ENCODE measurements around the gene SNX2.
A peak's percentile ranks its signal among the peaks of the same experiment; 100 is the strongest.
"Not testable (repeated sequence)": the region's sequence is repeated elsewhere in the genome, so short reads cannot be mapped to it uniquely, and the experiment has no call there.

The SNX2 gene, protein sequence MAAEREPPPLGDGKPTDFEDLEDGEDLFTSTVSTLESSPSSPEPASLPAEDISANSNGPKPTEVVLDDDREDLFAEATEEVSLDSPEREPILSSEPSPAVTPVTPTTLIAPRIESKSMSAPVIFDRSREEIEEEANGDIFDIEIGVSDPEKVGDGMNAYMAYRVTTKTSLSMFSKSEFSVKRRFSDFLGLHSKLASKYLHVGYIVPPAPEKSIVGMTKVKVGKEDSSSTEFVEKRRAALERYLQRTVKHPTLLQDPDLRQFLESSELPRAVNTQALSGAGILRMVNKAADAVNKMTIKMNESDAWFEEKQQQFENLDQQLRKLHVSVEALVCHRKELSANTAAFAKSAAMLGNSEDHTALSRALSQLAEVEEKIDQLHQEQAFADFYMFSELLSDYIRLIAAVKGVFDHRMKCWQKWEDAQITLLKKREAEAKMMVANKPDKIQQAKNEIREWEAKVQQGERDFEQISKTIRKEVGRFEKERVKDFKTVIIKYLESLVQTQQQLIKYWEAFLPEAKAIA

DNA sequence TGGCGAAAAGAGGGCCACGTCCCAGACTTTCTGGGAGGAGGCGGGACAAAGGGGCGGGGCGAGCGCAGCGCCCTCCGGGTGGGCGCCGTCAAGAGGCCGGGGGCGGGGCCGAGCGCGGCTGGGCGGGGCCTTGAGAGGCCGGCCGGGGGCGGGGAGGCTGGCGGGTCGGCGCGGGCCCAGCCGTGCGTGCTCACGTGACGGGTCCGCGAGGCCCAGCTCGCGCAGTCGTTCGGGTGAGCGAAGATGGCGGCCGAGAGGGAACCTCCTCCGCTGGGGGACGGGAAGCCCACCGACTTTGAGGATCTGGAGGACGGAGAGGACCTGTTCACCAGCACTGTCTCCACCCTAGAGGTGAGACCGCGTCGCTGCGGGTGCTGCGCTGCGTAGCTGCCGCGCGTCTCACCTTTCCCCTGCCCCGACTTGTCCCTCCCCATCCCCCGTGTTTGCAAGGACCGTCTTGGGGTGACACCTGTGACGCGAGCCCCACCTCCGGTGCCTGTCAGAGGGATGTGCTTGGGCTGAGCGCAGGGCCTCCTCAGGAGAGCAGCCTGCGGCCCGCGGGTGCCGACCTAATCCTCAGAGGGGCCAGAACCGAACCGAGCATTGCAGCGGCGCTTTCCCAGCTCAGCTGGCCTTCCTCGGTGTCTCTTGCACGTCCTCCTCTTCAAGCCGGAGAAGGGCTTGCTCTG is at the start of gene SNX2:
SNX2 (plus strand) TSS at position 220 of the 689 bp plus-strand sequence; CDS start at position 244, 24 bp downstream.
- DNase-seq (ENCODE audit: low read depth) = peak; percentile 84

DNA sequence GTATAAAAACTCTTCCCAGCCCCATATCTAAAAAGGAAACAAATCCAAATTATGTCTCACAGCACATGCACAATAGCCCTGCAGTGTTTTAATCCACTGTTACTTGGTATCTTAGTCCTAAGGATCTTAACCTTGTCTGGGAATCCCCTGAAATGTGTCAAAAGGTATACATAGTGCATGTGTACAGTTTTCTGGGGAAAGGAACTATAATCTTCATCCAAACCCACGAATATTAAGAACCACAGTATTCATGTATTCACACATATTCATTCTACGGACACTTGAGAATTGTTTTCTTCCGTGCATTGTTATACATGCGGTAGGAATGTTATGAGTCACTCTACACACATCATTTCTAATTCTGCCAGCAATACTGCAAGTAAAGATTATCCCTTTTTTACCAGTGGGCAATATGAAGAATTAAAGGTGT is 47.8 kb upstream of the SNX2 start:
- DNase-seq (ENCODE audit: low read depth) = no peak

DNA sequence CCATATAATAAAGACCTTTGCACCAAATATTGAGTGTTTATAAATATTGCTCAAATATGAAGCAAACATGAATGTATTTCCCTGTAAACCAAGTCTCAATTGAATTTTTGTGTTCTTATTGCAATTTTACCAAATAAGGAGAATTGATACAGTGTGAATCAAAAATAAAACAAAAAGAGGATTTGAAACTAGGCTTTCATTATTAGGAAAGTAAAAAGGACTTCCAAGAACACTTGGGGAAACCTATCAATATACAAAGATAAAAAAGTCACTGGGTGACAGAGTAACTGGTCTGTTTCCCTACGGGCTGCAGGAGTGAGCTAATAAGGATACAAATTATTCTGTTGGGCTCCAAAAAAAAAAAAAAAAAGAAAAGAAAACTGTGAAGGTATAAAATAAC is 44.8 kb upstream of the SNX2 start:
- DNase-seq (ENCODE audit: low read depth) = no peak

DNA sequence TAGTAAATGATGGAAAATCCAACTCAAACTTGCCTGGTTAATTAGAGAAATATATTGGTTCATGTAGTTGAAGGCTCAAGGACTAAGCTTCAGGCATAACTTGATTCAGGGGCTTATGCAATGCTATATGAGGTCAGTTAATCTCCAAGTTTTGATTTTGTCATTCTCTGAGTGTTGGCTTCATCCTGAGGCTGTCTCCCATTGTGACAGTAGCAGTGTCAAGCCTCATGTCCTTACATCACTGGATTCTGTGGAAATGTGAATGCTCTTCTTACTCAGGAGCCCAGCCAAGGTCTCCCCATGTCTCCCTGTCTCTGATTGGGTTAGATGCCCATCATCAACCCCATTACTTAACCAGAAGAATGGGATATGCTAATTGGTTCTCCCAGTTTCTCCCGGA is 44.4 kb upstream of the SNX2 start:
- no peak for DNase-seq (ENCODE audit: low read depth)

DNA sequence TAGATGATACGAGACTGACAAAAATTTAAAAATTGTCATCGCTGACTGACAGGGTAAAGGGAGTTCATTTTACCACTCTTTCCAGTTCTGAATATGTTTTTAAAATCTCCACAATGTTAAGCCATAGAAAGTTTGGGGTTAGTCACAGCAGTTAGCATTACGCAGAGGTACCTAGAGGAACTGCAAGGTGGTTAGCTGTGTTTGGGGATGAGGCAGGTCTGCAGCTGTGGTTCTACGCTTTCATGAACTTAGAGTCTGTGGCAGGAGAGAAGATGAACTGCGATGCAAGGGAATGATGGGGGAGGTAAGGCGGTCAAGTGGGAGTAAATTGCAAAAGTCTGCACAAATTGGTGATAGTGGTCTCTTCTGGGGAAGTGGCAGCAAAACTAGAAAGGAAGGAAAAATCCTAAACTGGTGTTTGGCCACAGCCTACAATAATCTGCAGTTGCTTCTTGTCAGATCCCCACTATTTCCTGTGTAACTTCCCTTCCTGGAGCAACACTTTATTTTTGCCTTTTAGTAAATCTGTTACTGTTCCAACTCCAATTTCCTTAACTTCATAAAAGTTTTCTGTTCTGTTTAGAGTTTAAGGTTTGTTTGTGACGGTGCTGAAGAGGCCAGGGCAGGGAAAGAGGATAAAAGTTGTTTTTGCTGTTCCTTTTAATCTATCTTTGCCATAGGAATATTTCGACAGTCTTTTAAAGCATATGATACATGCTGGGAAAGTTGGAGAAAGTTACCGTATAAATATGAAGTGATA is 38.6 kb upstream of the SNX2 start:
- no peak for DNase-seq (ENCODE audit: low read depth)

DNA sequence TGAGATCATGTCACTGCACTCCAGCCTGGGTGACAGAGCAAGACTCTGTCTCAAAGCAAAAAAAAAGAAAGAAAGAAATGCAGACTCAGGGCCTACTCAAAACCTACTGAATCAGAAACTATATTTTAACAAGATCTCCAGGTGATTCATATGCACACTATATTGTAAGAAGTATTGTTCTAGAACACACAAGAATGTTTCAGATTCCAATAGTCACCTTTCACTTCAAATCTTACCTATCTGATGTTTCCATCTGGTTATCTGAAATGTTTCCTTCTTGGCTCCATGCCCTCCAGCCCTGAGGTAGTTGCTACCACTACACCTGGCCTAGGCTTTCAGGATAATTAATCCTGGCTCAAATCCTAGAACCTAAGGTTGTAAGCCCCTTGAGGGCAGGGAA is 36.8 kb upstream of the SNX2 start:
- DNase-seq (ENCODE audit: low read depth) = no peak

DNA sequence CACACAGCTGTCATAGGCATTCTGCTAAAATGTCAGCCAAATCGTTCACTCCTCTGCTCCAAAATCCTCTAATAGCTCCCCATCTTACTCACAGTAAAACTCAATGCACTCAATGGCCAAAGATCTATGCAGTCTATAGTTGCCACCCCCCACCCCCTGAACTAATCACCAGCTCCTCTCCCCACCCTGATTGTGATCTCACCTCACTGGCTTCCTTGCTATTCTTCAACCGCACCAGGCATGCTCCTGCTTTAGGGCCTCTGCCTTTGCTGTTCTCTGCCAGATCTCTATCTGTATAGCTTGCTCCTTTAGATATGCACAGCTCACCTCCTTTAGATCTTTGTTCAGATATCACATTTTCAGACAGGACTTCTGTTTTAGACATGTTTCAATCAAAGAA is 33.2 kb upstream of the SNX2 start:
- DNase-seq (ENCODE audit: low read depth) = no peak

DNA sequence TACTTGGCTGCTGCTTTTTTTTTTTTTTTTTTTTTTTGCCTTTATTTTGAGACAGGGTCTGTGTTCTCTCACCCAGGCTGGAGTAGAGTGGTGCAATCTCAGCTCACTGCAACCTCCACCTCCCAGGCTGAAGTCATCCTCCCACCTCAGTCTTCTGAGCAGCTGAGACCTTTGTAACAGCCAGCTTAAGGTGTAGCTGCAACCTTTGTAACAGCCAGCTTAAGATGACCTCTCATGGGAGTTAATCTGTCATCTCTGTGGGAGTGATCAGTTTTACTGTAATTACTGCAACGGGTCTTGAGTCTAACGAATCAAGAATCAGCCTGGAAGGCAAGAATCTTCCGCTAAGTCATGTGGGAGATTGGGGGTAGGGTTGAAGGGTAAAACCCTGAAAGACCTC is 31.6 kb upstream of the SNX2 start:
- DNase-seq (ENCODE audit: low read depth) = no peak

DNA sequence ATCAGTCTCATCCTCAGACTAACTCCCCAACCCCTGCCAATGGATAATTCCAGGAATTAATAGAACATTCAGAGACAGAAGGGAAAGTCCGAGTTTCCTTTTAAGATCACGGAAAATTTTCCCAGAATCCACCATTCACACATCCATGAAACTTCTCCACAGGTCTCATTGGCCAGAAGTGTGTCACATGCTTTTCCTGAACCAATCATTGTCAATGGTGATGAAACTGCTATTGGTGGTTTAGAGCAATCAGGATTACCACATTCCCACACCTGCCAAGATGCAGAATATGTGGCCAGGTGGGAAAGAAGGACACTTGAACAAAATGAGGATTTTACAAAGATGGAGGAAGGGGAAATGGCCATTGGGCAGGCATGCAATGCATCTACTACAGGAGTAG is 29.3 kb upstream of the SNX2 start:
- DNase-seq (ENCODE audit: low read depth) = no peak

DNA sequence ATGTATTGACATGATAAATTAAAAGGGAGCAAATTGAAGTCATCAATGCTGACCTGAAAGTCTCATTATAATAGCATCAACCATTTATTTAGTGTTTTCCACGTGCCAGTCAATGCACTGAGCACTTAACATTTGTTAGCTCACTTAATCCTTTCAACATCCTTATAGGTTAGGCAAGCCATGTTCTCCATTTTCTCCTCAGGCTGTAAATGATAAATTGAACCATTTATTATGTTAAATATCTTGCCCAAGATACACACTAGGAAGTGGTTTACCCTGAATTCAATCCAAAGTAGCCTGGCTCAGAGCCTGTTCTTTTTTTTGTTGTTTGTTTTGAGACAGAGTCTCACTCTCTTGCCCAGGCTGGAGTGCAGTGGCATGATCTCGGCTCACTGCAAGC is 25.0 kb upstream of the SNX2 start:
- DNase-seq (ENCODE audit: low read depth) = no peak

DNA sequence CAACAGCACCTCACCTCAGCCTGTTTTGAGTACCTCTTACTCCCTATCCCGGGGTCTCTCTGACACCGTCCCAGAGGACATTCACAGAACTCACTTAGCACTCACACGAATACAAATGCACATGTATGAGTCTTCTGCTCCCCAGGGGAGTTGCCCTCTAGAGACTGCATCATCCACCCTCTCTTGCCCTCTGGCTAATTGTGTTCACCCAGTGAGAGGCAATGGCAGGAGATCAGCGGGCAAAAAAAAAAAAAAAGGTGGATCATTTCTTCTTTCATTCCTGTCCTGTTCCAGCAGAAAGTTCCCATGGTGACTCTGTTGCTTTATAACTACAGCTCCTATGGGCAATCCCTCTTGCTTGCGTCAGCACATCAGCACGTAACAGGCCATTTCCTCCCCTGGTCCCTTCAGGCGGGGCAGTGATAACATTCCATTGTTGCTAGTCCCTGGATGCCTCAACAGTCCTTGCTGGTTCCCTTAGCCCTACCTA is 23.5 kb upstream of the SNX2 start:
- no peak for DNase-seq (ENCODE audit: low read depth)

DNA sequence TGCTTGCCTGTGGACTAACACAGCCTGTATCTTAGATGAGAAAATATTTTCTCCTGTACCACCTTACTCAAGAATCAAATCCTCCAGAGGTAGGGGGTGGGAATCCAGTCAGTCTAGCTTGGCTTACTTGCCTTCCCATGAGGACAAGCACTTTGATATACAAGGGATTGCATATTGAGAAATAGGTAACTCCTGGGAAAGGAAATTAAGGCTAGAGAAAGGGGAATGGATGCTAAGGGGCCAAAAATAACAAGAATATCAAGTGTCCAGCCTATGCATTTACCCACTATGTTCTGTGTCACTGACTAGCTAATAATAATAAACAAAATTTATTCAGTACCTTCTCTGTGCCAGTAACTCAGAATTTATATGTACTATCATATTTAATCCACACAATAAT is 21.4 kb upstream of the SNX2 start:
- no peak for DNase-seq (ENCODE audit: low read depth)

DNA sequence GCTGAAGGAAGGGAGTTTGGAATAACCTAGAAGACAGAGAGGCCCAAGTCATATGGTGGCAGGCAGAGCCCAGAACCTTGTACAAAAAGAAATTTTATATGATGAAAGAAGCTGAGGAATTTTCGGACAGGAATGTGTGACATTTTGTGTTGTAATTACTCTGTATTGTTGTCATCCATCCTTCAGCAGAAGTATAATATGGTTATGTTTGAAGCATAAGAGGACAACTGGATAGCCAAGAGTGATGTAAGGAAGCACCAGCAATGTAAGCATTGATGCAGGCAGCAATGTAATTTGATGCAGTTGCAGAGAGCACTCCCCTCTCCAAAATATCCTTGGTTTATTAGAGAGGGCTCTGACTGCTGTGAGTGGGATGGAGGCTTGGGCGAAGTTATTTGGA is 19.1 kb upstream of the SNX2 start:
- DNase-seq (ENCODE audit: low read depth) = no peak

DNA sequence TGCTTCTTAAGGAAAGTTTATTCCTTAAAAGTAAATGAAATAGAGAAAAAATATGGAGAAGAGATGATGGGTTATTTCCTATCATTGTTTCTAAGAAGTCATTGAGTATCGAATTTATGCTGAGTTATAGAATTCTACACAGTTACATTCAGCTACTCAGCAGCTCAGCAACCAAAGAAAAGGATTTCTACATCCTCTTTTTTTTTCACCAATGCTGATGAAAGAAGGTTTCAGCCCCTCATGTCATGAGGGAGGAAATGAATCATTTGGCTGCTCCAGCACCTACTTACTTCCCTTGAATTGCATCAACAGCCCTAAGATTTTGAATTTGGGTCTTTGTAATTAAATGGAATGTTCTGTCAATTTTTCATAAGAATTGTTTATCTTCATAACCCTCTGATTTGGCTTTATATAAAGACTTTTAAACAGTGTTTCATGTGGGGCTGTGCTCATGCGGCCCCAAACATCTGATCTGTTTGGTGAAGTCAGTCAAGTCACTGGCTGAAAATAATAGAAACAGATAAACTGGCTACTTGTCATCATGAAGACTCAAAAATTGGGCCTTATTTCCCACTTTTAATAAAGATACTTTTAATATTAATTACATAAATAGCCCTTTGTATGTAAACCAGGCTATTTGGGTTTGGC is 18.5 kb upstream of the SNX2 start:
- no peak for DNase-seq (ENCODE audit: low read depth)

DNA sequence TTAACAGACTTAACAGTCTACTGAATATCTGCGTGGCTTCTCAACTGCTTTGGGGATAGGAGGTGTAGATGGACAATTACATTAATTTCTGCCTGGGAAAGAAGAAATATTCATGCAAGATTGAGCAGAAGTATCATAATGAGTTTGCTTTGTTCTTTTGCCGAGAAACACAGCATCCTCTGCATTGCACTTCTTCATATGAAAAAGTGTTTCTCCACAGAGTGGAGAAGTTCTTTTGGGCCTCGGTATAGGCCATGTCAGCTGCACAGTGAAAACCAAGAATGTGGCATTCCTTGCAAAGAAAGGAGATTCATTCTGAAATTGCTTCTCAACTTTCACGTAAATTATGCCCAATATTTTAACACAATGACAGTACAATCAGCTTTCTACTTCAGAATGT is 17.6 kb upstream of the SNX2 start:
- no peak for DNase-seq (ENCODE audit: low read depth)

DNA sequence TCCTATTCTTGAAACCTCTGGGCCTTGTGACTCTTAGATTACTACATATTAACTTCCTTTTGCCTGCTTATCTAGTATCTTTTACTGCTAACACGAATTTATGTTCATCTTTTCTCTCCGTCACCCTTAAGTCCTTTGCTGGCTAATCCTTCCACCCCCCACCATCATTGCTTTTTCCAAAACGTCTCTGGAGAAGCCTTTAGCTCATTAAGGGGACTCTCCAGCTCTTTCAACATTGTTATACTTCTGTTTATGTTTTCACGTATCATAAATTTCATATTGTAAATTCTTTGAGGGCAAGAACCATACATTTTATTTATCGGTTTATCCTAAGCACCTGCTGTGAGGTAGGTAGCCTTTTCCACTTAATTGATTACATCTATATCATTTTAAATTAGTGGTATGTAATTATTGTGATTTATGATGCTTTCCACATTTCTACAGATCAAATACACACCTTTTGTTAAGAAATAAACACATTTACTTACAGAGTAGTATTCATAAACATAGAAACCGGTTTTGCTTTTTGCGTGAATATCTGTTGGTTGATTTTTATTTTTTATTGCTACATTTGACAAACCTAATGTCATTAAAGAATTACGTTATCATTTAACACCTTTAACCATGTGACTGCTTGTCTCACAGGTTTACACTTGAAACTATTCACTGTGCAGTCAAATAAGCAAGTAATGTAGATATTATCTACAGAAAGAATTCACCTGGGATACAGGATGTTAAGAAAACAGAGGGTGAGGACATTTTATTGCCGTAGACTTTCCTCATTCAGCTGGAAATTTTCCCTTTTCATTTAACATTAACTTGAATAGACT is 15.4 kb upstream of the SNX2 start:
- no peak for DNase-seq (ENCODE audit: low read depth)

DNA sequence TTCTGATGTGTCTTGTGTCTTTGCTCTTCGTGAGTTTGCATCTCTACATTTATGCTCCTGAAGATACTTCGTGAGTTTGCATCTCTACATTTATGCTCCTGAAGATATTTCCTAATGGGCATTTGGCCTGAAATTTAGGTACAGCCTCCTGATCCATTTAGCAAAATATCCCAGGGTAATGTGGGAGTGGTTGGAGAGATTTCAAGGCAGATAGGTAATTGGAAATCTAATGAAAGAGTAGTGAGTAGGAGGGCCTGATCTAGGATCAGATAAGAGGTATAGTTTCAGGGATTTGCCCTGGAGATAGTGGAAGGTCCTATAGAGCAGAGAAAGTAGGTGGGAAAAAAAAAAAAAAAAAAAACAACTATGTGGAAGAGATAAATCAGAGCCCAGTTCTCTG is 14.6 kb upstream of the SNX2 start:
- no peak for DNase-seq (ENCODE audit: low read depth)

DNA sequence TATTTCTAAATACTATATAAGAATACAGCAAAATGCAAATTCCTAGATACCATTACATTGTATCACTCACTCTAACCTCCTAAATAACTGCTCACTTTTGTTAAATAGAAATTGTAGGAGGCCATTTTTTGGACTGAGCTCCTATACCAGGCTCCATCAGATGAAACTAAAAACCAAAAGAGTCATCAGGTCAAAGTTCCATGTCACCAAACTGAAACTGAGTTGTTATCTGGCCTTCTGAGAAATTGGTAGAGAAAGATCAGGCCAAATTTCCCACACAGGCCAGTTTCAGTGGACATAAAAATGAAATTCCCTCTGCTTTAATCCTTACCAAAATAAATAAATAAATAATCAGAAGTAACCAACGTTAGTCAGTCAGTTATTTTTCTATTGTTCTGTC is 13.8 kb upstream of the SNX2 start:
- DNase-seq (ENCODE audit: low read depth) = no peak

DNA sequence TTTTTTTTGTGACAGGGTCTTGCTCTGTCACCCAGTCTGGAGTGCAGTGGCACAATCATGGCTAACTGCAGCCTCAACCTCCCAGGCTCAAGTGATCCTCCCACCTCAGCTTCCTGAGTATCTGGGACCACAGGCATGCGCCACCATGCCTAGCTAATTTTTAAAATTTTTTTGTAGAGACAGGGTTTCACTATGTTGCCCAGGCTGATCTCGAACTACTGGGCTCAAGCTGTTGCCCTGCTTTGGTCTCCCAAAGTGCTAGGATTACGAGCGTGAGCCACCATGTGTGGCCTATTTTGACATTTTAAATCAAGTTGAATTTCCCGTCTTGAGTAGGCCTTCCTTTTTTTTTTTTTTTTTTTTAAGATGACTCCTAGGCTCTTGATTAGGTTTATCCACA is 13.0 kb upstream of the SNX2 start:
- DNase-seq (ENCODE audit: low read depth) = not testable (repeated sequence)

DNA sequence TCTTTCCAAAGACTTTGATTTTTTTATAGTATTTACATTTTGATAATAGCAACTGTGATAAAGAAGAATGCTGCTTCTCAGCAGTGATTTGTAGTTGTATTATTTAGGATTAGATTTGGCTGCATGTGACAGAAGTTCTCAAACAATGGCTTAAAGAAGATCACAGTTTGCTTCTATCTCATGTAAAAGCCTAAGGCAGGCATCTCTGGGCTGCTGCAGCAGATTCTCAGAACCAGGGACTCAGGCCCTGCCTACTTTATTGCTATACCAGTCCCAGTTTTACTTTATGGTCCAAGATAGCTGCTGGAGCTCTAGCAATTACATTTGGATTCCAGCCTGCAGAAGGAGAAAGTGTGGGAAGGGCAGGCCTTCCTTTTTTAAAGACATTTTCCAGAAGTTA is 8.8 kb upstream of the SNX2 start:
- DNase-seq (ENCODE audit: low read depth) = no peak

DNA sequence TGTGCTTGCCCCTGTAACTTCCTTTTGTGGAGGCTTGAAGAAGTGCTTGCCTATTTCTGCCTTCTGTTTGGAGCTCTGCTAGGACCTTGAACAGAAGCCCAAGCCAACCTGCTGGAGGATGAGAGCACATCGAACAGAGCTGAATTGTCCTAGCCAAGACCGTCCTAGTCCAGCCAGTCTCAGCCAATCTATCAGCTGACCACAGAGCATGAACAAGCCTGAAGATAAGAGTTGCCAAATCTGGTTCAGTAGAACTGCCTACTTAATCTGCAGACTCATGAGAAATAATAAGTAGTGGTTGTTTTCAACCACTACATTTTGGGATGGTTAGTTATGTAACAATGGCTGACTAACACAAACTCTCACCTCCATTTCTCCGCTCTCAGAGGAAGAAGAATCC is 4.4 kb upstream of the SNX2 start:
- no peak for DNase-seq (ENCODE audit: low read depth)

Measured in stimulated activated CD4-positive, alpha-beta T cell treated with anti-CD3 and anti-CD28 coated beads, Interleukin-2, amount 100 ng/mL, for 4 hours (primary cell).